ENCODE measurements around the gene BLOC1S5.

BLOC1S5 gene, protein sequence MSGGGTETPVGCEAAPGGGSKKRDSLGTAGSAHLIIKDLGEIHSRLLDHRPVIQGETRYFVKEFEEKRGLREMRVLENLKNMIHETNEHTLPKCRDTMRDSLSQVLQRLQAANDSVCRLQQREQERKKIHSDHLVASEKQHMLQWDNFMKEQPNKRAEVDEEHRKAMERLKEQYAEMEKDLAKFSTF

DNA sequence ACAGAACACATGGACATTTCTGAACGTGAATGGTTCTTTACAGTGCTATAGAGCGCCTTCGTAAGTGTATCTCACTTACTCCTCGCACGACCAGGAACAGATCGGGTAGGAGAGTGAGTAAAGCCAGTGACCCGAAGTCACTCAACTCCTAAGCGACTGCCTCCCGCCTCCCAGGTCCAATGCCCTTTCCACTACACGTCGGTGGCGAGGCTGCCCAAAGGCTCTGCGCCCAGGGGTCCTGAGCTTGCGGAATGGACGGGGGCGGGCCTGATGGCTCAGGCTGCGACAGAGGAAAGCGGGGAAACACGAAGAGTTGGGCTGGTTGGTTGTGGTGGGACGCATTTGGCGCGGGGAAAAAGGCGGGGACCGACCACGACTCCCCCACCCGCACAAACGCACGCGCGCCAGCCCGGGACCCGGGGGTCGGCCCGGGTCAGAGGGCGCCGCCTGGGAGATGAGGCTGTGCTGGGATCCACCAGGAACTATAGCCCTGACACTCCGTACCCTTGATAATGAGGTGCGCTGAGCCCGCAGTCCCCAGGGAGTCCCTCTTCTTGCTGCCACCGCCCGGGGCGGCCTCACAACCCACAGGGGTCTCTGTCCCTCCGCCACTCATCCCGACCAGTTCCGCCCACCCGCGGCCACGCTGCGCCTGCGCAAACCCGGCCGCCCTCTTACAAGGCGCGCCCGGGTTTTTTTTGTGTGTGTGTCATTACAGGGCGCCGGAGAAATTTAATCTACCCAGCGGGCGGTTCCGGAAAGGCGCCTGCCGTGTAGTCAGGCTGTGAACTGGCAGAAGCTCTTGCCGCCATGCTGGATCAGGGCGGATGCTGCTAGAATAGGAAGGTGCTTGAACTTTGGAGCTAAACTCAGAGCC lies at the start of gene BLOC1S5:
BLOC1S5 (minus strand) TSS at position 629 of the 877 bp plus-strand sequence; CDS start at position 616, 13 bp downstream.
- DNase-seq (ENCODE audit: low spot score): peak; percentile 88
- peak; percentile 52 for FAIRE-seq

DNA sequence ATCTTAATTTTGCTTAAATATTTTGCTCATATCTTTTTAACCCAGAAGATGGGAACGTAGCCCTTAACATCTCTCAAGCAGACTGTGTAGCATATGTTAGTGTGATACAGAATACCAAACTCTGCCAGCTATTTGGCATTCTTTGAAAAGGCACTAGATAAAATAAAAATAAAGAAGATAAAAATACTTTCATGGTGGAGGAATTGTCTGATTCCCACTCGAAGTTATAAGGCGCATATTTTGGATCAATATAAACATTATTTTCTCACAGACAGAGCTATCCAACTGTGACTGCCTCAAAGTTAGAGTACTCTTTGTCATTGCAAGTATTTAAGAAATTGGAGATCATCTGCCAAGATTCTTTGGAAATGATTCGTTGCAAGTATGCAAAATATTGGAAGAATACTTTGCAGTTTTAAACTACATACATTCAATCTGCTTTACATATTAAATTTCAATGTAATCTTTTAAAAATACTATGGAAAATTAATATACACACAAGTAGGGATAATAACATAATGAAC lies 49.0 kb upstream of the BLOC1S5 start:
- DNase-seq (ENCODE audit: low spot score) (no peak), FAIRE-seq (no peak)

DNA sequence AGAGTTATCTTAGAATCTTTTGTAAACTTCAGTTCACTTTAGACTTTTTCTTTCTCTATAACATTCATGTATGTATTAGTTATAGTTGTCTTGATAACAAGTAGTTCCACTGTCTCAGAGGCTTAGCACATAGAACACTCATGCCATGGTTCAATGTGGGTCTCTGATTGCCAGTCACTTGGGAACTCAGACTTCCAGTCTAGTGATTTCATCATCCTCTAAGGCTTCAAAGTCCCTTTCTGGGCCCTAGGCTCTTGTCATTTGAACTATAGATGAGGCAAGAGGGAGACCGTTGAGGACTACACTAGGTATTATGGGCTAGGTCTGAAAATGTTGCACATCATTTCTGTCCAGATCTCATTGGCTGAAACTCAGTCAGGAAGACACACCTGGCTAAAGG lies 46.5 kb upstream of the BLOC1S5 start:
- FAIRE-seq: no peak
- DNase-seq (ENCODE audit: low spot score): no peak

DNA sequence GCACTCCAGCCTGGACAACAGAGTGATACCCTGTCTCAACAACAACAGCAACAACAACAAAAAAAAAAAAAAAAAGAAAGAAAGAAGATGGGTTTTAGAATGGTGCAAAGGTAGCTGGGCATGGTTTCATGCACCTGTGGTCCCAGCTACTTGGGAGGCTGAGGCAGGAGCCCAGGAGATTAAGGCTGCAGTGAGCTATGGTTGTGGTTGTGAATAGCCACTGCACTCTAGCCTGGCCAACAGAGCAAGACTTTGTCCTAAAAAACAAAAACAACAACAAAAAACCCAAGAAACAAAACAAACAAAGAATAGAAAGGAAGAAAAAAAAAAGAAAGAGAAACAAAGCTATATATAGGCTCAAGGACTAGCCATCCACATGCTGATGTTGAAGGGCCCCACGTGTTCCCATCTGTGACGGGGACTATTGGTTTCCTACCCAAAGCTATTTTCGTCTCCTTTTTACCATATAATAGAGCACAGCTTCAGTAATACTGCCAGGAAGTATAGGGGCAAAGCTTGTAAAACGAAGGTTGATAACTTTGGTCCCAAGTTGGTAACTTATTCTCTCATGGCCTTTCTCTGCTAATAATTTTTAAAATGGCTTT lies 46.0 kb upstream of the BLOC1S5 start:
- FAIRE-seq: no peak

DNA sequence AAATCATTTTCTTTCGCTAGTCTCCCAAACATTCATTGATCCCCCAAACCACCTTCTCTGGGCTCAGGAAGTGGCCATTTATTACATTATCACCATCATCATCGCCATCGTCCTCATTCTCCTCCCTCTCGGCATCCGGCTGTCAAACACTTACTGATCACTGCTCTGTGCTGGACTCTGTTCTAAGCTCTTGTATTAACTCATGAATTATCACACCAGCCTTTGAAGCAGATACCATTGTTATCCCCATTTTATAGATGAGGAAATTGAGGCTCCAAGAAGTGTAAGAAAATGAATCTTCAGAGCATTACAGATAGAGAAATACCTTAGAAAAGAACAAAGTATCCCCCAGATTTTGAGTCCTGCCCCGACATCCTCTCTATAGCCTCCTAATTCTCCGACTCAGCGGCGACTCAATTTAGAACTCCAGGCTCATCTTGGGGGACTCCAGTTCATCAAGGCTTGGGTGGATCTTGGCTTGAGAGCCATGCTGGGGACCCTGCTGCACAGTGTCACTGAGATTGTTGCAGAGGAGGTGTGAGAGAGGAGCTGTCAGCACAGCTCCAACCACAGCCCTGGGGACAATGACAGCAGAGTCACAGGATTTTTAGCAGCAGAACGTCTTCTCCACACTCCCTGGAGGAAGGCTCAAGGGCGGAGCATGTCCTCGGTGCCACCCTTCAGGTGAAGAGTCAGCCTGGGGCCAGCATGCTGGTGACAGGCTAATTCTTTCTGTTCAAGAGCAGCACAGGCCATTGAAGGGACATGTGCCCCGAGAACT lies 44.8 kb upstream of the BLOC1S5 start:
- DNase-seq (ENCODE audit: low spot score) (no peak), FAIRE-seq (no peak)

More for the DNA sequence above, 46.0 kb upstream of the BLOC1S5 start:
- no peak for DNase-seq (ENCODE audit: low spot score)

DNA sequence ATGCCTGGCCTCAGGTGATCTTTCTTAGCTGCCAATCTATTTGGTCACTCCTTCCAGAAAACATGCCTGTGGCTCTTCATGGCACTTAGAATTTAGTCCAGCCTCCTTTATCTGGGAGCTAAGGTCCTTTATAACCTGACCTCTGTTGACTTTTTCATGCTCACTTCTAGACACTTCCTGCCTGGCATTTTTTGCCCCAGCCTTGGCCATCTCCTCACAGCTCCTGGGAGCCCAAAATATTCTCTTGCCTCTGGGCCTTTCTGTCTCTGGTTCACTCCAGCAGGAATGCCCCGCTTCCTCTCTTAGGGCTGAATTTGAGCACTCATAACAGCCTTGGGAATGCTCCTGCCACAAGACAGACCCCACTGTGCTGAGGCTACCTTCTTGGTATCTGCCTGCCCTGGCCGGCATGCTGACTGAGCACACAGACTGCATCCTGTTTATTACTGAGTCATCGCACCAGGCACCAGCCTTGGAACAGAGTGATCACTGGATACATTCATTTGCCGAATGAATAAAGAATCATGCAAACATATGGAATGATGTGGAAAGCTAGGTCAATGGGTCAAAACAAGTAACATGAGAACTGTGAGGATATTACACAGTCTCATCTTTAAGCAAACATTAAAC lies 44.0 kb upstream of the BLOC1S5 start:
- peak; percentile 63 for DNase-seq (ENCODE audit: low spot score)
- FAIRE-seq: no peak

DNA sequence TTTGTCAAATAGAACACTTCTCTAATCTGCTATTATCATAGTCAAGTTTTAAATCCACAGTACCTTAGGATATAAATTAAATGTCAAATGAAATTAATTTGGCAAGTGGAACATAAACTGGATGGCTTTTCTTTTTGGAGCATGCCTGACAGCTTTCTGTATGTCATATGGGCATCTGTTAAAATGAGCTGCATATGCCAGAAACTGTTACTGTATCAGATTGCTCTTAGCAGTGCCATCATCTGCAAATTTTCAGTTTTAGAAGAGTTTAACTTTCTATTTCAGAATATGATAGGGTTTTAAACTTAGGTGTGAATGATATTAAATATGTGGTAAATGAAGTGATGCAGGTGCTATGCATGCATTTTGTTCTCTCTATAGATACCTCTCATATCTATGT lies 41.6 kb upstream of the BLOC1S5 start:
- DNase-seq (ENCODE audit: low spot score) (no peak), FAIRE-seq (no peak)

DNA sequence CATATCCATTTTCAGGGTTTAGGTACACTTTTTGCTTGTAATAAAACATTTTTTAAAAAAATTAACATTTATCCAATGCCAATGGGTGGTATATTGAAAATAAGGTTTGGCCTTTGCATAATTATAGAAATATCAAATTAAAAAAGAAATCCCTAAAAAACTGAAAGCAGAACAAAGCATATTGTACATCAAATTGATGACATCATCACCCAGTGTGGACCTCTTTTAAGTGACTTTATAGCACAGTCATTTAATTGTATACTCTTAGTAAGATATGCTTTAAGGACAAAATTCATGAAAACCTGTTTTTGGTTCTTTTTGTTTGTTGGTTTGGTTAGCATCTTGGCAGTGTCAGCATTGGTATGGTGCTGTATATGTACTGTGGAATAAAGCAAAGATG lies 39.5 kb upstream of the BLOC1S5 start:
- no peak for FAIRE-seq
- no peak for DNase-seq (ENCODE audit: low spot score)

DNA sequence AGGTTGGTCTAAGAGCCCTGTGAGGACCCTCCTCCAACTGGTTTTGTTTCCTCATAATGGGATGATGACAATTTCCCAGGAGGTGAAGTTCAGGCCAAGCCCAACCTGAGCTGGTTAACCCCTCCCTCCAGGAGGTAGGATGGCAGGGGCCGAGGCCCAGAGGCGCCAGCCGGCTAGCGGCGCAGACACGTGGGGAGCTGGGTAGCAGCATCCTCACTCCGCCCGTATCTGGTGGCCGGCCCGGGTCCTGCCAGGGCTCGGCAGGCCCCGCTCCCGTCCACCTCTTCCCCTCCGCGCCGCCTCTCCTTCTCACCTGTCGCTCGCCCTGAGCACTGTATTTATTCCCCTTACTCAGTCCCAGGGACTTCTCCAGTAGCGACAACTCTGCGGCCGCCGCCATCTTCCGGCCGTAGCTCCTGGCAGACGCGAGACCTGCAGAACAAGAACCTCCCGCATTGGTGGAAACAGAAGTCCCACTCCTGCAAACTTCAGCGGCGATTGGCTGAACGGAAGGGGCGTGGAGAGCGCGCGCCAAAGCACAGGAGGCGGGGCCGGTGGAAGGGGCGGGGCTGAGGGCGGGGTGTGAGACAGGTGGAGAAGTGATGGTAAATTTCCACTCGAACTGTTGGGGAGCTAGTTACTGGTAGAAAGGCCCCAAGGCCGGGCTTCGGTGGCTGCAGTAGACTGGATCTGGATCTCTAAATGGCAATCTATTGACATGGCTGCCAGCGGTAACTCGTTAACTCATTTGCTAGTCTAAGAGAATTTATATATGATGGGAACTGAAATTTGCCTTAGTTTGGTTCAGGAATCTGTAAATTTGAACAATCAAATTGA lies 38.2 kb upstream of the BLOC1S5 start, which contains the start of gene EEF1E1:
EEF1E1 (minus strand) TSS at position 427 of the 837 bp plus-strand sequence; CDS start at position 400, 27 bp downstream.
- FAIRE-seq (peak; percentile 7), DNase-seq (ENCODE audit: low spot score) (peak; percentile 87)

DNA sequence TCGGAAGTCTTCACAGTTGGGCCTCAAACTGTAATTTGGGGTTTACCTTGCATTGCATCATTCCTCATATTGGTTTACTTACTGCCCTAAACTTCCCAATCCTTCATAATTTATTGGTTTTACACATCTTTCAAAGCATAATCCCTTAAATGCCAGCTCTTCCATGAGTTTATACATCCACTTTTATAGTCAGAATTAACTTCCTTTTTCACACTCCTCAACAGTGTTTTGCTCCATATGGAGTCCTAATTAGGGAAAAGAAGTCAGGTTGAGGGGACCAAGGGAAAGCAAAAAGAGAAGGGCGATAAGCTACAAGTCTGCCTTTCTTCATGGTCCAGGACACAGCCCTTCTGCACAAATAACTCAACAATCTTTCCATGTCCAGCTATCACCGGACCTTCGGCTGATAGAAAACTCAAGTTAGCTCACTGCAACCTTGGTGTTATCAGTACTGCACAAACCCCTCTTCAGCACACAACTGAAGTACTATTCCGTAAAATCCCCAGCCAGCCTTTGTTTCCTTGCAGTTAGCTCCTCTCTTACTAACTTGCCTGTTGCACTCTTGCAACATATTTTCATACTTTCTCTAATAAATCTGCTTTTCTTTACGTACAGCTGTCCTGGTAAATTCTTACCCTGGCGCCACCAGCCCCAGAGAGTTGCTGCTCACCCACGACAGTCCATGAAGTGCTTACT lies 36.1 kb upstream of the BLOC1S5 start:
- DNase-seq (ENCODE audit: low spot score): no peak
- FAIRE-seq: no peak

DNA sequence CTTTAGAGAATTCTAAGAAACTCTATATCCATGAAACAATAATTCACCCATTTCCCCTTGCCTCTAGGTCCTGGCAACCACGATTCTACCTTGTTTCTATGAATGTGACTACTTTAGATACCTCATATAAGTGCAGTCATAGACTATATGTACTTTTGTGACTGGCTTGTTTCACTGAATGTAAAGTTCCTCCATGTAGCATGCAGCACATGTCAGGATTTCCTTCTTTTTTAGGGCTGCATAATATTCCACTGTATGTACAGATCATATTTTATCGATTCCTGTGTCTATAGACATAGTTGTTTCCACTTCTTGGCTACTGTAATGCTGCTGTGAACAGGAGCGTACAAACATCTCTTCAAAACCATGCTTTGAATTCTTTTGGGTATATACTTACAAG lies 26.5 kb upstream of the BLOC1S5 start:
- DNase-seq (ENCODE audit: low spot score) (no peak), FAIRE-seq (no peak)

DNA sequence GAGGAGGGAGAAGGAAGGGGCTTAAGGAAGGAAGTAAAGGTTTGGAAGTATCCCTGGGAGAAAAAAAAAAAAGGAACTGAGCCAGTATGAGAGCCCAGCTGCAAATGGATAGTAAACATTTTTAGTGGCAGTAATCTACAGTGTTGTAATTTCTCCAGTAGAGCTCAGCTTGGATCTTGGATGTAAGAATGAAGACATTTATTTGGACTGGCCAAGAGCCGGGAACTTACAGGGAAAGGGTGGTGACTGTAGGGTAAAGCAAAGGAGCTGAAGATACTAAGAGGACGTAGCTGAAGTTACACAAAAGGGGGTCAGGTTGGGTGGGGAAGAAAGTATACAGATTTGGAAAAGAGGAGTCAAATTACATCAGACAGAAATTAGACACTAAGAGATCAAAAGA lies 24.7 kb upstream of the BLOC1S5 start:
- DNase-seq (ENCODE audit: low spot score) (no peak), FAIRE-seq (no peak)

DNA sequence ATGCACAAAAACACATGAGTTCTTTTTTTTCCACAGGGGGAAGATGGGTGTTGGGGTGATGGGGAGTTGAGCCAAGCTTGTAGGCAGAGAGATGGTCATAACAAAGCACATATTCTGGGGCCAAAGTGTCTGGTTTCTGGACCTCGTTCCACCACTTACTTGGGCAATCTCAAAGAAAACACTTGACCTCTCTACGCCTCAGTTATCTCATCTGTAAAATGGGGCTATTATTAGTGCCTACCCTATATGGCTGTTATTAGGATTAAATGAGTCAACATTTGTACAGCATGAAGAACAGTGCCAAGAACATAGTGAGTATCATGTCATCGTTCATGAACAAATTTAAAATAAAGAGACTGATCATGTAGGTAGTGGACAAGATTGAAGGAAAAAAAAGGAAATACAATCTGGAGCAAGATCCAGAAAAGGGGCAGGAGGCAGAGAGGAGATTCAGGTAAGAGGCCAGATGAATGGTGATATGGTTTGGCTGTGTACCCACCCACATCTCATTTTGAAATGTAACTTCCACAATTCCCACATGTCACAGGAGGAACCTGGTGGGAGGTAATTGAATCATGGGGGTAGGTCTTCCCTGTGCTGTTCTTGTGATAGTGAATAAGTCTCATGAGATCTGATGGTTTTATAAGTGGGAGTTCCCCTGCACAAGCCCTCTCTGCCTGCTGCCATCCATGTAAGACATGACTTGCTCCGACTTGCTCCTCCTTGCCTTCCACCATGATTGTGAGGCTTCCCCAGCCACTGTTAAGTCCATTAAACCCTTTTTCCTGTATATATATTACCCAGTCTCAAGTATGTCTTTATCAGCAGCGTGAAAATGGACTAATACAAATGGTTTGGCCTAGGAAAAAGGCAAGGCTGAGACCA lies 23.9 kb upstream of the BLOC1S5 start:
- FAIRE-seq: no peak
- DNase-seq (ENCODE audit: low spot score): no peak

DNA sequence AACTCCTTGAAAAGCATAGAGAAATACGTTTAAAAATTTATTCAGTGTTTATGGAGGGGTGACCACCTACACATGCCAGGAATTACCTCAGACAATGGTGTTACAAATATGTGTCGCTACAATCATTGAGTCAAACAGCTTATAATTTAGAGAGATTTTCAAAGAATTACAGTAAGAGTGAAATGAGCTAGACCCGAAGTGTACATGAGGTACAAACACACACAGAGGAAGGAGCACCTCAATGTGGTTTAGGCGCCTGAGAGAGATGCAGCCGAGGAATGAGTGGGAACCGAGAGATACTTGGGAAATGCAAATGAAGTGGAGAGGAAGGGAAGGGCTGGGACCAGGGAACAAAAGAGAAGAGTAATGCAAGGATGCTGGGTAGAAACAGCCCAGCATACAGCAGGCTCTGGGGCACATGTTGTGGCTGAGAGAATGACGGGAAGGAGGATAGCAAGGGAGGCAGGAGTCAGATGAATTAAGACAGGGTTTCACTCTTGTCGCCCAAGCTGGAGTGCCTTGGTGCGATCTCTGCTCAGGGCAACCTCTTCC lies 22.6 kb upstream of the BLOC1S5 start:
- no peak for FAIRE-seq

DNA sequence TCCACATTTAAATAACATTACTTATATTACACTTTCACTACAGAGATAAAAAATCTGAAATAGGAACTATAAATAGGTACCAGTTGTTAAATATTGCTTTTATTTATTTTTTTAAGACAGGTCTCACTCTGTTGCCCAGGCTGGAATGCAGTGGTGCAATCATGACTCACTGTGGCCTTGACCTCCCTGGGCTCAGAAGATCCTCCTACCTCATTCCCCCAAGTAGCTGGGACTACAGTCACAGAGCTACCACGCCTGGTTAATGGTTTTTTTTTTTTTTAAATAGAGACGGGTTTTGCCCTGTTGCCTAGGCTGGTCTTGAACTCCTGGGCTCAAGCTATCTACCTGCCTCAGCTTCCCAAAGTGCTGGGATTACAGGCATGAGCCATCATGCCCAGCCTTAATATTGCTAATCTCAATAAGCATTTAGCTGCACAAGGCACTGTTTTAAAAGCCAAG lies 20.9 kb upstream of the BLOC1S5 start:
- DNase-seq (ENCODE audit: low spot score) (peak; percentile 83), FAIRE-seq (peak; percentile 95)

More for the DNA sequence above, 22.6 kb upstream of the BLOC1S5 start:
- no peak for DNase-seq (ENCODE audit: low spot score)

DNA sequence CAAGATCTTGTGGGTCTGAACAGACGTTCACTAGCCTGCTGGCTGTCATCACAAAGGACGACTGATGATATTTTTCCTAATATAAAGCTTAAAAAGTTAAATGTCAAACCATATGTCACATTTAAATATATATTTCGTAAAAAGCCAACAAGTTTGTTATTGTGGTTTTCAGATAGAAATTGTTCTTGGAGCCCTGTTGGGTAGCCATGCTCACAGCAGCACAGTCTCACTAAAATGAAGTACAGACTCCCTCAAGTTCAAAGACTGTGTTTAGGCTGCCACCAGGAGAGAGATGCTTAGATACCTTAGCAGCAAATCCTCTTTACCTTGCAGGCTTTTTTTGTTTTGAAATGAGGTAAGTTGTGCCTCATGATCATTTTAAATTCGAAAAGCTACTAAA lies 20.4 kb upstream of the BLOC1S5 start:
- FAIRE-seq (peak; percentile 67), DNase-seq (ENCODE audit: low spot score) (peak; percentile 25)

DNA sequence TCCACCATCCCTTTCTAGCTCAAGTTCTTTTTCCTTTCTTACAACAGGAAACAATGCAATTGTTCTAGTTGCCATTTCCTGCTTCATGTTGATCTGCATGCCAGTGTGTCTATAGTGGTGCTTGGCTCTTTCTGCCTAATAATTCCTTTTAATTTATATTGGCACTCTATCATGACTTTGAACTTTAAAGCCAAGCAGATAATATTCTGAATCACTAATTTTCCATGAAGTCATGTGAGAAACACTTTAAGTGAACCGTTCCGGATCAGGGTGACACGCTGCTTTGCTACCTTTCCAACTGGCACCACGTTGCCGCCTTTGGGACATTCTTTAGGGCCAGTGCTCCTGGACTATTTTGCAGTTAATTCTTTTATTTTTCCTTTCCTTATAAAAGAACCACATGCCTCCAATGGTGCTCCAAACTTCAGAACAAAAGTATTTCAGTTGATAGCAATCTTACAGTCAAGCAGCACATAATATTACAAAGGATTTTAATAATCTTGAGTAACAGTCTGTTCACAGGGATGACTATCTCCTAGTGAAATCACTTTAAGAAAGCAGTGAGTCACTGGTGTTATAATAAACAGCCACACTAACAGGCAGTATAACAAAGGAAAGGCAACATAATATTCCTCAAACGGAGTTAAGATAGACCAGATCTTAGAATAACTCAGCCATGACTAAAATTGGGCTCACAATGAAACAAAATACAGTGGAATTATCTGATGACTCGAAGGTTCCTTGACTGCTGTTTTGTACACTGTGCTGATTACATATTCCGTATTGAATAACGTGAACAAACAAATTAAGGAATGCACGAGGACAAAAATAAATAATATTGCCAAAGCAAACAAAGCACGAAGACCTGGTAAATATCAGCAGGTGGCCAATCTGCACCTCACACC lies 19.0 kb upstream of the BLOC1S5 start:
- DNase-seq (ENCODE audit: low spot score) (peak; percentile 80), FAIRE-seq (peak; percentile 92)
